Measurements from ENCODE around the gene ITPR2. TPM values are rescaled to one million over a fixed set of nuclear protein-coding genes. Genes with fewer than 3 reads are reported as not detected.

Gene ITPR2
- total and polyA plus RNA-seq, 4 donors = 1.5 to 84.8 (median 21.8) TPM

- intact Hi-C loops (cut with DNase I) = no loop called here
- no peak for DNase-seq
- H3K4me3 ChIP-seq (ENCODE audit: low read length in 2 of 2) = no peak overlapping the region
- no peak overlapping the region for H3K27ac ChIP-seq (ENCODE audit: low read depth in 1 of 2, low read length in 2 of 2)
- H3K9me3 ChIP-seq (ENCODE audit: control insufficient read depth, low read length) = no peaks in the 10 kb centered on the region
- no peaks in the 10 kb centered on the region for H3K4me1 ChIP-seq (ENCODE audit: control insufficient read depth in 1 of 2, insufficient read depth in 2 of 2, low read length in 2 of 2)
- no peak for ATAC-seq (ENCODE audit: low FRiP score)
- peaks cover 0 to 2% of the 10 kb centered on the region in 2 donors for H3K36me3 ChIP-seq (ENCODE audit: control insufficient read depth in 1 of 2, insufficient read depth in 2 of 2, low read length in 1 of 2)
- no peaks in the 10 kb centered on the region for H3K27me3 ChIP-seq (ENCODE audit: control insufficient read depth in 1 of 2, insufficient read depth in 2 of 2, low read length in 1 of 2)
- WGBS, 2 donors = 73 to 94% methylated on average over 3 of the region's 3 CpGs
Measured at GRCh38 chr12:26668847-26669246, 164.1 kb downstream of the ITPR2 start.

DNA sequence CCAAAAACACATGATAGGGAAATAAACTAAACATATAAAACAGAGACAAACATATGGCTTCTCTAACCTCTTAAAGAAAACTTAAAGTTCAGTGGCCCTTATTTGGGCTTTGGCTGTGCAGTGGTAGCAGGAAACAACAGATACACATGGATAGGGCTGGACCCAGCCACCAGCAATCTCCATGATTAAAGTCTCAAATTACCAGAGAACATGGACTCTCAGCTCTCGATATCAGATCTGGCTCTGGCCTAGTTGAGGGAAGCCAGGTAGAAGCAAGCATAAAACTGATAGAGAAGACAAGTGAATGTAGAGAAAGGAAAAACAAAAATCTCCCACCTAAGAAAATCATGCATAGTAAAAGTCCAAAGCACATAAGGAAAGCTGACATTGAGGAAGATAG lies 164.8 kb downstream of the ITPR2 start:
- Histone ChIP-seq H3K27me3 (ENCODE audit: control insufficient read depth in 1 of 2, insufficient read depth in 2 of 2, low read length in 1 of 2) (no peaks in the 10 kb centered on the region), H3K4me1 (ENCODE audit: control insufficient read depth in 1 of 2, insufficient read depth in 2 of 2, low read length in 2 of 2) (no peaks in the 10 kb centered on the region), H3K36me3 (ENCODE audit: control insufficient read depth in 1 of 2, insufficient read depth in 2 of 2, low read length in 1 of 2) (peaks cover 0 to 2% of the 10 kb centered on the region in 2 donors), H3K9me3 (ENCODE audit: control insufficient read depth, low read length) (no peaks in the 10 kb centered on the region), H3K4me3 (ENCODE audit: low read length in 2 of 2) (no peak overlapping the region), H3K27ac (ENCODE audit: low read depth in 1 of 2, low read length in 2 of 2) (no peak overlapping the region)
- DNase-seq = no peak
- ATAC-seq (ENCODE audit: low FRiP score) = no peak
- WGBS, 2 donors = 85 to 92% methylated on average over 1 of the region's 1 CpG
- intact Hi-C loops (cut with DNase I) = no loop called here

GRCh38 chr12:26666286-26666685 lies 166.7 kb downstream of the ITPR2 start:
- Histone ChIP-seq H3K36me3 (ENCODE audit: control insufficient read depth in 1 of 2, insufficient read depth in 2 of 2, low read length in 1 of 2) (peaks cover 0 to 2% of the 10 kb centered on the region in 2 donors), H3K4me1 (ENCODE audit: control insufficient read depth in 1 of 2, insufficient read depth in 2 of 2, low read length in 2 of 2) (no peaks in the 10 kb centered on the region), H3K9me3 (ENCODE audit: control insufficient read depth, low read length) (no peaks in the 10 kb centered on the region), H3K27me3 (ENCODE audit: control insufficient read depth in 1 of 2, insufficient read depth in 2 of 2, low read length in 1 of 2) (no peaks in the 10 kb centered on the region), H3K4me3 (ENCODE audit: low read length in 2 of 2) (no peak overlapping the region), H3K27ac (ENCODE audit: low read depth in 1 of 2, low read length in 2 of 2) (no peak overlapping the region)
- intact Hi-C loops (cut with DNase I) = no loop called here
- no peak for ATAC-seq (ENCODE audit: low FRiP score)
- no peak for DNase-seq
- WGBS, 2 donors = 87 to 92% methylated on average over 5 of the region's 5 CpGs

- Histone ChIP-seq H3K36me3 (ENCODE audit: control insufficient read depth in 1 of 2, insufficient read depth in 2 of 2, low read length in 1 of 2) (peaks cover 5 to 8% of the 10 kb centered on the region in 2 donors), H3K4me1 (ENCODE audit: control insufficient read depth in 1 of 2, insufficient read depth in 2 of 2, low read length in 2 of 2) (no peaks in the 10 kb centered on the region), H3K4me3 (ENCODE audit: low read length in 2 of 2) (no peak overlapping the region), H3K27me3 (ENCODE audit: control insufficient read depth in 1 of 2, insufficient read depth in 2 of 2, low read length in 1 of 2) (no peaks in the 10 kb centered on the region), H3K9me3 (ENCODE audit: control insufficient read depth, low read length) (no peaks in the 10 kb centered on the region), H3K27ac (ENCODE audit: low read depth in 1 of 2, low read length in 2 of 2) (no peak overlapping the region)
- no peak for DNase-seq
- no peak for ATAC-seq (ENCODE audit: low FRiP score)
- WGBS, 2 donors = 82 to 96% methylated on average over 3 of the region's 3 CpGs
- intact Hi-C loops (cut with DNase I) = no loop called here
Measured at GRCh38 chr12:26661399-26661798, 171.6 kb downstream of the ITPR2 start.

- DNase-seq (no peak), ATAC-seq (ENCODE audit: low FRiP score) (no peak)
- Histone ChIP-seq H3K36me3 (ENCODE audit: control insufficient read depth in 1 of 2, insufficient read depth in 2 of 2, low read length in 1 of 2) (peaks cover 5 to 8% of the 10 kb centered on the region in 2 donors), H3K4me1 (ENCODE audit: control insufficient read depth in 1 of 2, insufficient read depth in 2 of 2, low read length in 2 of 2) (no peaks in the 10 kb centered on the region), H3K27ac (ENCODE audit: low read depth in 1 of 2, low read length in 2 of 2) (no peak overlapping the region), H3K9me3 (ENCODE audit: control insufficient read depth, low read length) (no peaks in the 10 kb centered on the region), H3K27me3 (ENCODE audit: control insufficient read depth in 1 of 2, insufficient read depth in 2 of 2, low read length in 1 of 2) (no peaks in the 10 kb centered on the region), H3K4me3 (ENCODE audit: low read length in 2 of 2) (no peak overlapping the region)
- intact Hi-C loops (cut with DNase I) = no loop called here
- 76 to 98% methylated on average over 2 of the region's 2 CpGs for WGBS, 2 donors
Measured at GRCh38 chr12:26659930-26660329, 173.1 kb downstream of the ITPR2 start.

- peaks cover 5 to 8% of the 10 kb centered on the region in 2 donors for H3K36me3 ChIP-seq (ENCODE audit: control insufficient read depth in 1 of 2, insufficient read depth in 2 of 2, low read length in 1 of 2)
- intact Hi-C loops (cut with DNase I) = no loop called here
- ATAC-seq (ENCODE audit: low FRiP score) (no peak), DNase-seq (no peak)
- H3K9me3 ChIP-seq (ENCODE audit: control insufficient read depth, low read length) = no peaks in the 10 kb centered on the region
- no peaks in the 10 kb centered on the region for H3K27me3 ChIP-seq (ENCODE audit: control insufficient read depth in 1 of 2, insufficient read depth in 2 of 2, low read length in 1 of 2)
- WGBS, 2 donors = 18 to 21% methylated on average over 4 of the region's 4 CpGs
- no peak overlapping the region for H3K4me3 ChIP-seq (ENCODE audit: low read length in 2 of 2)
- no peaks in the 10 kb centered on the region for H3K4me1 ChIP-seq (ENCODE audit: control insufficient read depth in 1 of 2, insufficient read depth in 2 of 2, low read length in 2 of 2)
- H3K27ac ChIP-seq (ENCODE audit: low read depth in 1 of 2, low read length in 2 of 2) = no peak overlapping the region
Measured at GRCh38 chr12:26658991-26659390, 174.0 kb downstream of the ITPR2 start.

GRCh38 chr12:26654623-26655022 lies 178.4 kb downstream of the ITPR2 start:
- no peaks in the 10 kb centered on the region for H3K9me3 ChIP-seq (ENCODE audit: control insufficient read depth, low read length)
- no peak overlapping the region for H3K27ac ChIP-seq (ENCODE audit: low read depth in 1 of 2, low read length in 2 of 2)
- no peaks in the 10 kb centered on the region for H3K4me1 ChIP-seq (ENCODE audit: control insufficient read depth in 1 of 2, insufficient read depth in 2 of 2, low read length in 2 of 2)
- intact Hi-C loops (cut with DNase I) = no loop called here
- no peak for DNase-seq
- no peak overlapping the region for H3K4me3 ChIP-seq (ENCODE audit: low read length in 2 of 2)
- no peaks in the 10 kb centered on the region for H3K27me3 ChIP-seq (ENCODE audit: control insufficient read depth in 1 of 2, insufficient read depth in 2 of 2, low read length in 1 of 2)
- ATAC-seq (ENCODE audit: low FRiP score) = no peak
- H3K36me3 ChIP-seq (ENCODE audit: control insufficient read depth in 1 of 2, insufficient read depth in 2 of 2, low read length in 1 of 2) = peaks cover 5 to 8% of the 10 kb centered on the region in 2 donors

GRCh38 chr12:26651566-26652188 lies 181.3 kb downstream of the ITPR2 start:
- H3K27me3 ChIP-seq (ENCODE audit: control insufficient read depth in 1 of 2, insufficient read depth in 2 of 2, low read length in 1 of 2) = no peaks in the 10 kb centered on the region
- no peaks in the 10 kb centered on the region for H3K4me1 ChIP-seq (ENCODE audit: control insufficient read depth in 1 of 2, insufficient read depth in 2 of 2, low read length in 2 of 2)
- H3K4me3 ChIP-seq (ENCODE audit: low read length in 2 of 2) = no peak overlapping the region
- no peak for DNase-seq
- intact Hi-C loops (cut with DNase I) = no loop called here
- no peak for ATAC-seq (ENCODE audit: low FRiP score)
- no peaks in the 10 kb centered on the region for H3K9me3 ChIP-seq (ENCODE audit: control insufficient read depth, low read length)
- H3K27ac ChIP-seq (ENCODE audit: low read depth in 1 of 2, low read length in 2 of 2) = no peak overlapping the region
- WGBS, 2 donors = 54 to 55% methylated on average over 7 of the region's 7 CpGs
- peaks cover 2 to 4% of the 10 kb centered on the region in 2 donors for H3K36me3 ChIP-seq (ENCODE audit: control insufficient read depth in 1 of 2, insufficient read depth in 2 of 2, low read length in 1 of 2)

- Histone ChIP-seq H3K4me1 (ENCODE audit: control insufficient read depth in 1 of 2, insufficient read depth in 2 of 2, low read length in 2 of 2) (no peaks in the 10 kb centered on the region), H3K36me3 (ENCODE audit: control insufficient read depth in 1 of 2, insufficient read depth in 2 of 2, low read length in 1 of 2) (peaks cover 0 to under 1% of the 10 kb centered on the region in 2 donors), H3K9me3 (ENCODE audit: control insufficient read depth, low read length) (no peaks in the 10 kb centered on the region), H3K4me3 (ENCODE audit: low read length in 2 of 2) (no peak overlapping the region), H3K27ac (ENCODE audit: low read depth in 1 of 2, low read length in 2 of 2) (no peak overlapping the region), H3K27me3 (ENCODE audit: control insufficient read depth in 1 of 2, insufficient read depth in 2 of 2, low read length in 1 of 2) (no peaks in the 10 kb centered on the region)
- no peak for ATAC-seq (ENCODE audit: low FRiP score)
- no peak for DNase-seq
- intact Hi-C loops (cut with DNase I) = no loop called here
Measured at GRCh38 chr12:26651036-26651435, 182.0 kb downstream of the ITPR2 start.

All from aorta (tissue), 5 donors.